H1 (cell line): Measurements from ENCODE around the gene NMB. TPM values are rescaled to one million over a fixed set of nuclear protein-coding genes. Genes with fewer than 3 reads are reported as not detected.

Source experiments
- RBBP5 ChIP-seq: IDR thresholded peaks from 2 replicates; pipeline ENCODE4 v1.7.1; 2012; ENCODE audit warnings: low read depth, mild to moderate bottlenecking, inconsistent platforms, low read length, moderate library complexity, borderline replicate concordance
- polyA plus RNA-seq, 7 experiments: library from polyadenylated mRNA; depleted of rRNA in 3 of 7; stranded (reverse) in 5 of 7; unstranded in 2 of 7; fragments of >200 nt in 5 of 7; fragments of 200-250 nt in 2 of 7; gene quantifications; 1 replicate in 5 of 7; 2 replicates in 1 of 7; 4 replicates in 1 of 7; pipeline versions ENCODE4 v1.2.1 to v1.2.3, GENCODE V29; 2011 to 2013; ENCODE audit warnings: missing spikeins in 2 of 7, mixed read lengths in 2 of 7
- total RNA-seq: library from RNA; stranded (reverse); fragmentation: NEBNext Ultra II Directional; extraction: Animal tissue kit (Norgen Biotek cat#: 25700); gene quantifications from 2 replicates; pipeline ENCODE4 v1.2.1, GENCODE V29; 2021

NMB gene
- total and polyA plus RNA-seq, 2 of the 8 experiments (the other 6 are each of a cell fraction or from before 2014, with no cell fraction given) = 9.3 to 13.6 TPM

- TF ChIP-seq RBBP5 = no peak
Measured at GRCh38 chr15:84669726-84670125, 11.7 kb upstream of the NMB start (continued).
